NOMO-1 (cell line): Measurements from ENCODE around the gene ZBTB39.
A peak's percentile ranks its signal among the peaks of the same experiment; 100 is the strongest.
"Not testable (repeated sequence)": the region's sequence is repeated elsewhere in the genome, so short reads cannot be mapped to it uniquely, and the experiment has no call there.

Experiments used
- DNase-seq, 2 experiments: peaks; one replicate each; lab custom pipeline; 2025; ENCODE audit not compliant: unreplicated experiment in 2 of 2; lab: John Stamatoyannopoulos, UW

The ZBTB39 gene

GRCh38 chr12:57005980-57006808, at the start of gene ZBTB39:
Gene ZBTB39, minus strand, starts transcription at chr12:57006546. Its CDS starts 1,629 bp downstream, at chr12:57004917.
- peak; percentile 35 to 59 for DNase-seq

- DNase-seq = peak; percentile 53 to 82
These were observed 49.5 kb upstream of the ZBTB39 start for GRCh38 chr12:57055824-57056223.

GRCh38 chr12:57053901-57054300, 47.6 kb upstream of the ZBTB39 start:
- not testable (repeated sequence) for DNase-seq

GRCh38 chr12:57053146-57053545, 46.8 kb upstream of the ZBTB39 start:
- DNase-seq = not testable (repeated sequence)

- no peak for DNase-seq
These were observed 44.7 kb upstream of the ZBTB39 start for GRCh38 chr12:57051011-57051410.

GRCh38 chr12:57049890-57050289, 43.5 kb upstream of the ZBTB39 start, which contains the start of gene MYO1A:
Gene MYO1A, minus strand, starts transcription at chr12:57050129. Its CDS starts 1,806 bp downstream, at chr12:57048323.
- DNase-seq = no peak

GRCh38 chr12:57049119-57049446, 42.7 kb upstream of the ZBTB39 start:
- DNase-seq = no peak

- DNase-seq = no peak
These were observed 42.2 kb upstream of the ZBTB39 start for GRCh38 chr12:57048423-57049118.

- DNase-seq = no peak
These were observed 41.6 kb upstream of the ZBTB39 start for GRCh38 chr12:57047981-57048380.

- DNase-seq = peak; percentile 64 to 79
These were observed 40.9 kb upstream of the ZBTB39 start for GRCh38 chr12:57046947-57047890.

- DNase-seq = no peak
These were observed 39.9 kb upstream of the ZBTB39 start for GRCh38 chr12:57046086-57046791.

- DNase-seq = no peak
These were observed 38.5 kb upstream of the ZBTB39 start for GRCh38 chr12:57044889-57045288.

GRCh38 chr12:57044468-57044867, 38.1 kb upstream of the ZBTB39 start:
- DNase-seq = no peak

GRCh38 chr12:57042695-57043094, 36.3 kb upstream of the ZBTB39 start:
- DNase-seq = no peak

GRCh38 chr12:57040750-57041149, 34.4 kb upstream of the ZBTB39 start:
- no peak for DNase-seq

GRCh38 chr12:57040211-57040610, 33.9 kb upstream of the ZBTB39 start:
- DNase-seq = no peak

GRCh38 chr12:57039016-57039798, 32.9 kb upstream of the ZBTB39 start:
- DNase-seq = no peak

GRCh38 chr12:57037264-57037663, 30.9 kb upstream of the ZBTB39 start:
- DNase-seq = no peak

GRCh38 chr12:57033431-57033830, 27.1 kb upstream of the ZBTB39 start:
- no peak for DNase-seq

GRCh38 chr12:57031789-57032188, 25.4 kb upstream of the ZBTB39 start:
- DNase-seq = no peak
